ENCODE results near the gene VKORC1.

Gene VKORC1

DNA sequence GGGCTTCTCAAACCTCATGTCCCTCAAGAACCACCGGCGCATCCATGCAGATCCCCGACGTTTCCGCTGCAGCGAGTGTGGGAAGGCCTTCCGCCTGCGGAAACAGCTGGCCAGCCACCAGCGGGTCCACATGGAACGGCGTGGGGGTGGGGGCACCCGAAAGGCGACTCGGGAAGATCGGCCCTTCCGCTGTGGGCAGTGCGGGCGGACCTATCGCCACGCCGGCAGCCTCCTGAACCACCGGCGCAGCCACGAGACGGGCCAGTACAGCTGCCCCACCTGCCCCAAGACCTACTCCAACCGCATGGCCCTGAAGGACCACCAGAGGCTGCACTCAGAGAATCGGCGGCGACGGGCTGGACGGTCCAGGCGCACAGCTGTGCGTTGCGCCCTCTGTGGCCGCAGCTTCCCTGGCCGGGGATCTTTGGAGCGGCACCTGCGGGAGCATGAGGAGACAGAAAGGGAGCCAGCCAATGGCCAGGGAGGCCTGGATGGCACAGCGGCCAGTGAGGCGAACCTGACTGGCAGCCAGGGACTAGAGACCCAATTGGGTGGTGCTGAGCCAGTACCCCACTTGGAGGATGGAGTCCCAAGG lies 14.5 kb downstream of the VKORC1 start:
- Histone ChIP-seq H3K27me3 (ENCODE audit: insufficient read depth, poor library complexity, severe bottlenecking) (no peaks in the 10 kb centered on the region), H3K9me3 (ENCODE audit: severe bottlenecking) (no peaks in the 10 kb centered on the region), H3K4me1 (ENCODE audit: insufficient read depth, poor library complexity, severe bottlenecking) (no peaks in the 10 kb centered on the region), H3K27ac (ENCODE audit: poor library complexity, severe bottlenecking) (no peak overlapping the region), H3K4me3 (ENCODE audit: severe bottlenecking) (no peak overlapping the region), H3K36me3 (ENCODE audit: low read depth) (peaks cover 53% of the 10 kb centered on the region)
- peak; percentile 65 for DNase-seq (ENCODE audit: low spot score)
- TF ChIP-seq, protein P1, sequence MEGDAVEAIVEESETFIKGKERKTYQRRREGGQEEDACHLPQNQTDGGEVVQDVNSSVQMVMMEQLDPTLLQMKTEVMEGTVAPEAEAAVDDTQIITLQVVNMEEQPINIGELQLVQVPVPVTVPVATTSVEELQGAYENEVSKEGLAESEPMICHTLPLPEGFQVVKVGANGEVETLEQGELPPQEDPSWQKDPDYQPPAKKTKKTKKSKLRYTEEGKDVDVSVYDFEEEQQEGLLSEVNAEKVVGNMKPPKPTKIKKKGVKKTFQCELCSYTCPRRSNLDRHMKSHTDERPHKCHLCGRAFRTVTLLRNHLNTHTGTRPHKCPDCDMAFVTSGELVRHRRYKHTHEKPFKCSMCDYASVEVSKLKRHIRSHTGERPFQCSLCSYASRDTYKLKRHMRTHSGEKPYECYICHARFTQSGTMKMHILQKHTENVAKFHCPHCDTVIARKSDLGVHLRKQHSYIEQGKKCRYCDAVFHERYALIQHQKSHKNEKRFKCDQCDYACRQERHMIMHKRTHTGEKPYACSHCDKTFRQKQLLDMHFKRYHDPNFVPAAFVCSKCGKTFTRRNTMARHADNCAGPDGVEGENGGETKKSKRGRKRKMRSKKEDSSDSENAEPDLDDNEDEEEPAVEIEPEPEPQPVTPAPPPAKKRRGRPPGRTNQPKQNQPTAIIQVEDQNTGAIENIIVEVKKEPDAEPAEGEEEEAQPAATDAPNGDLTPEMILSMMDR (IDR thresholded peaks at IDR 0.05; ENCODE audit: poor library complexity, severe bottlenecking): no peak
- no peak for ATAC-seq (ENCODE audit: low read depth)

DNA sequence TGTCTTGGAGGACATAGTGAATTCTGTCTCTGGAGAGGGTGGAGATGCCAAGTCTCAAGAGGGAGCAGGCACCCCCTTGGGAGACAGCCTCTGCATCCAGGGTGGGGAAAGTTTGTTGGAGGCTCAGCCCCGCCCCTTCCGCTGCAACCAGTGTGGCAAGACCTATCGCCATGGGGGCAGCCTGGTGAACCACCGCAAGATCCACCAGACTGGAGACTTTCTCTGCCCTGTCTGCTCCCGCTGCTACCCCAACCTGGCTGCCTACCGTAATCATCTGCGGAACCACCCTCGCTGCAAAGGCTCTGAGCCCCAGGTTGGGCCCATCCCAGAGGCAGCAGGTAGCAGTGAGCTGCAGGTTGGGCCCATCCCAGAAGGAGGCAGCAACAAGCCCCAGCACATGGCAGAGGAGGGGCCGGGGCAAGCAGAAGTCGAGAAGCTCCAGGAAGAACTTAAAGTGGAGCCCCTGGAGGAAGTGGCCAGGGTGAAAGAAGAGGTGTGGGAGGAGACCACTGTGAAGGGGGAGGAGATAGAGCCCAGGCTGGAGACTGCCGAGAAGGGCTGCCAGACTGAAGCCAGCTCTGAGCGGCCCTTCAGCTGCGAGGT lies 15.2 kb downstream of the VKORC1 start:
- DNase-seq (ENCODE audit: low spot score): peak; percentile 57
- TF ChIP-seq, protein P1 (IDR thresholded peaks at IDR 0.05; ENCODE audit: poor library complexity, severe bottlenecking): no peak
- H3K27ac ChIP-seq (ENCODE audit: poor library complexity, severe bottlenecking): no peak overlapping the region
- H3K27me3 ChIP-seq (ENCODE audit: insufficient read depth, poor library complexity, severe bottlenecking): no peaks in the 10 kb centered on the region
- H3K9me3 ChIP-seq (ENCODE audit: severe bottlenecking): no peaks in the 10 kb centered on the region
- peaks cover 53% of the 10 kb centered on the region for H3K36me3 ChIP-seq (ENCODE audit: low read depth)
- no peak for ATAC-seq (ENCODE audit: low read depth)
- H3K4me1 ChIP-seq (ENCODE audit: insufficient read depth, poor library complexity, severe bottlenecking): no peaks in the 10 kb centered on the region
- no peak overlapping the region for H3K4me3 ChIP-seq (ENCODE audit: severe bottlenecking)

DNA sequence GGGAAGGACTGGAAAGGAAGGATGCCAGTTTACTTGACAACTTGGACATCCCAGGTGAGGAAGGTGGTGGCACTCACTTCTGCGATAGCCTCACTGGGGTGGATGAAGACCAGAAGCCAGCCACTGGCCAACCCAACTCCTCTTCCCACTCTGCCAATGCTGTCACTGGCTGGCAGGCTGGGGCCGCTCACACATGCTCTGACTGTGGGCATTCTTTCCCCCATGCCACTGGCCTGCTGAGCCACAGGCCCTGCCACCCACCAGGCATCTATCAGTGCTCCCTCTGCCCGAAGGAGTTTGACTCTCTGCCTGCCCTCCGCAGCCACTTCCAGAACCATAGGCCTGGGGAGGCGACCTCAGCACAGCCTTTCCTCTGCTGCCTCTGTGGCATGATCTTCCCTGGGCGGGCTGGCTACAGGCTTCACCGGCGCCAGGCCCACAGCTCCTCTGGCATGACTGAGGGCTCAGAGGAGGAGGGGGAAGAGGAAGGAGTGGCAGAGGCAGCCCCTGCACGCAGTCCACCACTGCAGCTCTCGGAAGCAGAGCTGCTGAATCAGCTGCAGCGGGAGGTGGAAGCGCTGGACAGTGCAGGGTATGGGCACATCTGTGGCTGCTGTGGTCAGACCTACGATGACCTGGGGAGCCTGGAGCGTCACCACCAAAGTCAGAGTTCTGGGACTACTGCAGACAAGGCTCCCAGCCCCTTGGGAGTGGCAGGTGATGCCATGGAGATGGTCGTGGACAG lies 15.8 kb downstream of the VKORC1 start:
- TF ChIP-seq, protein P1 (IDR thresholded peaks at IDR 0.05; ENCODE audit: poor library complexity, severe bottlenecking): no peak
- Histone ChIP-seq H3K27me3 (ENCODE audit: insufficient read depth, poor library complexity, severe bottlenecking) (no peaks in the 10 kb centered on the region), H3K27ac (ENCODE audit: poor library complexity, severe bottlenecking) (no peak overlapping the region), H3K9me3 (ENCODE audit: severe bottlenecking) (no peaks in the 10 kb centered on the region), H3K4me1 (ENCODE audit: insufficient read depth, poor library complexity, severe bottlenecking) (no peaks in the 10 kb centered on the region), H3K36me3 (ENCODE audit: low read depth) (peaks cover 53% of the 10 kb centered on the region), H3K4me3 (ENCODE audit: severe bottlenecking) (no peak overlapping the region)
- ATAC-seq (ENCODE audit: low read depth): no peak
- DNase-seq (ENCODE audit: low spot score): no peak

DNA sequence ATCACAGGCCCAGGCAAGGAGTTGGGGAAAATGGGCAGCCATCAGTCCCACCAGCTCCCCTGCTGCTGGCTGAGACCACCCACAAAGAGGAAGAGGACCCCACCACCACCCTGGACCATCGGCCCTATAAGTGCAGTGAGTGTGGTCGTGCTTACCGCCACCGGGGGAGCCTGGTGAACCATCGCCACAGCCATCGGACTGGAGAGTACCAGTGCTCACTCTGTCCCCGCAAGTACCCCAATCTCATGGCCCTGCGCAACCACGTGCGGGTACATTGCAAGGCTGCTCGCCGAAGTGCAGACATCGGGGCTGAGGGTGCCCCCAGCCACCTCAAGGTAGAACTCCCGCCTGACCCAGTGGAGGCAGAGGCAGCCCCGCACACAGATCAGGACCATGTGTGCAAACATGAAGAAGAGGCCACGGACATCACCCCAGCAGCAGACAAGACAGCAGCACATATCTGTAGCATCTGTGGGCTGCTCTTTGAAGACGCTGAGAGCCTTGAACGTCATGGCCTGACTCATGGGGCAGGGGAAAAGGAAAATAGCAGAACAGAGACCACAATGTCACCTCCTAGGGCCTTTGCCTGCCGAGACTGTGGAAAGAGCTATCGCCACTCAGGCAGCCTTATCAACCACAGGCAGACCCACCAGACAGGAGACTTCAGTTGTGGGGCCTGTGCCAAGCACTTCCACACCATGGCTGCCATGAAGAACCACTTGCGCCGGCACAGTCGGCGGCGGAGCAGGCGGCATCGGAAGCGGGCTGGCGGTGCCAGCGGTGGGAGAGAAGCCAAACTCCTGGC lies 16.8 kb downstream of the VKORC1 start:
- DNase-seq (ENCODE audit: low spot score) (peak; percentile 65), ATAC-seq (ENCODE audit: low read depth) (no peak)
- Histone ChIP-seq H3K36me3 (ENCODE audit: low read depth) (peaks cover 50% of the 10 kb centered on the region), H3K4me3 (ENCODE audit: severe bottlenecking) (no peak overlapping the region), H3K27ac (ENCODE audit: poor library complexity, severe bottlenecking) (no peak overlapping the region), H3K27me3 (ENCODE audit: insufficient read depth, poor library complexity, severe bottlenecking) (no peaks in the 10 kb centered on the region), H3K4me1 (ENCODE audit: insufficient read depth, poor library complexity, severe bottlenecking) (no peaks in the 10 kb centered on the region), H3K9me3 (ENCODE audit: severe bottlenecking) (no peaks in the 10 kb centered on the region)
- TF ChIP-seq, protein P1 (IDR thresholded peaks at IDR 0.05; ENCODE audit: poor library complexity, severe bottlenecking): no peak
